WTC11 (cell line): ENCODE measurements around the gene BOD1L1. TPM values are rescaled to one million over a fixed set of nuclear protein-coding genes. Genes with fewer than 3 reads are reported as not detected.

Experiments
- ATAC-seq: fragments of 200-7000 bp; cut with Tn5 transposase; 2 replicates; pipeline ENCODE4 v1.10.0; 2021; ENCODE audit warnings: mild to moderate bottlenecking, moderate library complexity
- CTCF ChIA-PET: fragments of 300-600 bp; sonication (Branson Sonifier 250); formaldehyde crosslinking; loops from one replicate; lab custom pipeline; 2021; ENCODE audit warnings: antibody characterized with exemption; lab: Charles Lee
- POLR2A ChIA-PET: fragments of 350-600 bp; sonication (Branson Sonifier 250); formaldehyde crosslinking; loops from one replicate; lab custom pipeline; 2021; ENCODE audit warnings: antibody characterized with exemption; lab: Charles Lee
- DNase-seq: peaks from one replicate; pipeline ENCODE4 v3.0.0; 2021; ENCODE audit warnings: low spot score
- H3K27ac Mint-ChIP-seq: 2 replicates; pipeline ENCODE4 v1.8.0; 2021; ENCODE audit warnings: mixed read lengths
- H3K27me3 Mint-ChIP-seq: 2 replicates; pipeline ENCODE4 v1.8.0; 2021; ENCODE audit warnings: low read depth, mild to moderate bottlenecking, moderate library complexity, mixed read lengths
- H3K36me3 Mint-ChIP-seq: 2 replicates; pipeline ENCODE4 v1.8.0; 2021; ENCODE audit warnings: mixed read lengths
- H3K4me1 Mint-ChIP-seq: 2 replicates; pipeline ENCODE4 v1.8.0; 2022; ENCODE audit warnings: mixed read lengths
- H3K4me3 Mint-ChIP-seq: 2 replicates; pipeline ENCODE4 v1.8.0; 2021; ENCODE audit warnings: mild to moderate bottlenecking, moderate library complexity, mixed read lengths
- H3K9me3 Mint-ChIP-seq: 2 replicates; pipeline ENCODE4 v1.8.0; 2021; ENCODE audit warnings: mixed read lengths
- ATF6 ChIP-seq: sonication (generic); formaldehyde crosslinking; IDR thresholded peaks from 2 replicates; pipeline ENCODE4 v1.8.1; 2023; ENCODE audit warnings: mild to moderate bottlenecking, missing genetic modification reagents
- CDX4 ChIP-seq: fragments of 250-450 bp; sonication (Bioruptor Pico); IDR thresholded peaks from 2 replicates; pipeline ENCODE4 v1.9.0; 2021; ENCODE audit warnings: moderate library complexity, mild to moderate bottlenecking, inconsistent platforms, borderline replicate concordance
- CREB1 ChIP-seq: sonication (generic); formaldehyde crosslinking; IDR thresholded peaks from 2 replicates; pipeline ENCODE4 v1.8.0; 2023; ENCODE audit warnings: mild to moderate bottlenecking, missing genetic modification reagents
- CREM ChIP-seq: sonication (generic); formaldehyde crosslinking; IDR thresholded peaks from 2 replicates; pipeline ENCODE4 v1.8.1; 2022; ENCODE audit warnings: mild to moderate bottlenecking, missing genetic modification reagents, moderate library complexity
- CTCF ChIP-seq: fragments of 200-600 bp; IDR thresholded peaks from 2 replicates; pipeline ENCODE4 v1.8.0; 2022; ENCODE audit warnings: antibody characterized with exemption
- FOXP1 ChIP-seq: sonication (generic); formaldehyde crosslinking; IDR thresholded peaks from 2 replicates; pipeline ENCODE4 v1.8.0; 2022; ENCODE audit warnings: missing genetic modification reagents, mild to moderate bottlenecking, moderate library complexity, borderline replicate concordance
- IRF2 ChIP-seq: sonication (generic); formaldehyde crosslinking; IDR thresholded peaks from 2 replicates; pipeline ENCODE4 v1.8.0; 2022; ENCODE audit warnings: low read depth, missing genetic modification reagents, borderline replicate concordance
- MAX ChIP-seq: sonication (generic); formaldehyde crosslinking; IDR thresholded peaks from 2 replicates; pipeline ENCODE4 v1.8.0; 2022; ENCODE audit warnings: mild to moderate bottlenecking, missing genetic modification reagents
- MXD4 ChIP-seq: fragments of 250-450 bp; sonication (Bioruptor Pico); IDR thresholded peaks from 2 replicates; pipeline ENCODE4 v1.8.0; 2021; ENCODE audit warnings: mild to moderate bottlenecking, moderate library complexity, borderline replicate concordance
- NFATC4 ChIP-seq: fragments of 250-450 bp; sonication (Bioruptor Pico); IDR thresholded peaks from 2 replicates; pipeline ENCODE4 v1.9.0; 2021; ENCODE audit warnings: mild to moderate bottlenecking
- NFE2L1 ChIP-seq: sonication (generic); formaldehyde crosslinking; IDR thresholded peaks from 2 replicates; pipeline ENCODE4 v1.8.1; 2023; ENCODE audit warnings: missing genetic modification reagents
- NR2C2 ChIP-seq: sonication (generic); formaldehyde crosslinking; IDR thresholded peaks from 2 replicates; pipeline ENCODE4 v1.8.0; 2022; ENCODE audit warnings: mild to moderate bottlenecking, missing genetic modification reagents
- SMAD3 ChIP-seq: sonication (generic); formaldehyde crosslinking; IDR thresholded peaks from 2 replicates; pipeline ENCODE4 v1.8.0; 2022; ENCODE audit warnings: missing genetic modification reagents, mild to moderate bottlenecking, borderline replicate concordance
- SOX15 ChIP-seq: fragments of 250-450 bp; sonication (Bioruptor Pico); IDR thresholded peaks from 2 replicates; pipeline ENCODE4 v1.9.0; 2021; ENCODE audit warnings: mild to moderate bottlenecking
- TEAD1 ChIP-seq: sonication (generic); formaldehyde crosslinking; IDR thresholded peaks from 2 replicates; pipeline ENCODE4 v1.8.0; 2022; ENCODE audit warnings: mild to moderate bottlenecking, missing genetic modification reagents
- ZNF138 ChIP-seq: sonication (generic); formaldehyde crosslinking; conservative IDR thresholded peaks from 2 replicates; pipeline ENCODE4 v1.8.1; 2022; ENCODE audit warnings: mild to moderate bottlenecking, moderate library complexity, missing genetic modification reagents
- ZNF416 ChIP-seq: fragments of 250-450 bp; sonication (Bioruptor Pico); IDR thresholded peaks from 2 replicates; pipeline ENCODE4 v1.9.0; 2021; ENCODE audit warnings: mild to moderate bottlenecking, inconsistent platforms
- ZNF512 ChIP-seq: sonication (generic); formaldehyde crosslinking; IDR thresholded peaks from 2 replicates; pipeline ENCODE4 v1.8.1; 2022; ENCODE audit warnings: missing genetic modification reagents, borderline replicate concordance
- total RNA-seq: library from RNA; stranded (reverse); gene quantifications from 3 replicates; pipeline ENCODE4 v1.2.3, GENCODE V29; 2021

The BOD1L1 gene
- total RNA-seq, 1 experiment from 2014 or later = 43.5 TPM

- H3K27me3 Mint-ChIP-seq = peaks cover 100% of the 10 kb centered on the region
Observed at GRCh38 chr4:13524504-13525243, 102.9 kb downstream of the BOD1L1 start.

GRCh38 chr4:13523591-13524503, 103.7 kb downstream of the BOD1L1 start:
- Mint-ChIP-seq H3K27ac (no peak overlapping the region), H3K4me3 (peak overlapping the region; percentile 62), H3K4me1 (peaks cover 54% of the 10 kb centered on the region), H3K27me3 (peaks cover 92% of the 10 kb centered on the region), H3K36me3 (peaks cover 11% of the 10 kb centered on the region), H3K9me3 (peaks cover 10% of the 10 kb centered on the region)
- ATAC-seq = peak; percentile 3; the same call in 1 of the 2 replicates
- no peak for TF ChIP-seq MXD4 (CRISPR knock-in tag)
- TF ChIP-seq ATF6 (CRISPR knock-in tag) = no peak
- TF ChIP-seq FOXP1 (CRISPR knock-in tag) = no peak
- TF ChIP-seq NR2C2 (CRISPR knock-in tag) = no peak
- TF ChIP-seq ZNF512 (CRISPR knock-in tag) = no peak
- no peak for TF ChIP-seq NFATC4 (CRISPR knock-in tag)
- no peak for TF ChIP-seq MAX (CRISPR knock-in tag)
- no peak for TF ChIP-seq CDX4 (CRISPR knock-in tag)
- no peak for TF ChIP-seq CREM (CRISPR knock-in tag)
- no peak for TF ChIP-seq NFE2L1
- TF ChIP-seq ZNF138 = no peak
- ChIA-PET CTCF (interaction anchor here (1.0 to 6.1 kb wide), 4 partner anchors 10 to 93 kb away, joined by 3 to 69 read pairs (median 6); partner anchors contain the start of gene NKX3-2), POLR2A (interaction anchor here (1.1 to 1.2 kb wide), 2 partner anchors 10 to 40 kb away, joined by 3 to 6 read pairs; partner anchors contain the start of gene RAB28)
- no peak for DNase-seq

More at GRCh38 chr4:13524504-13525243, 102.9 kb downstream of the BOD1L1 start:
- no peak for TF ChIP-seq IRF2
- TF ChIP-seq CREB1 (CRISPR knock-in tag) = no peak
- TF ChIP-seq SOX15 = no peak
- Mint-ChIP-seq H3K4me1 (peaks cover 54% of the 10 kb centered on the region), H3K36me3 (peaks cover 11% of the 10 kb centered on the region), H3K27ac (no peak overlapping the region), H3K9me3 (peaks cover 10% of the 10 kb centered on the region), H3K4me3 (peak overlapping the region; percentile 57)
- ChIA-PET CTCF (interaction anchor here (0.6 to 6.1 kb wide), 4 partner anchors 10 to 737 kb away, joined by 3 to 69 read pairs (median 6); partner anchors contain the start of gene NKX3-2), POLR2A (interaction anchor here (1.1 to 1.4 kb wide), 3 partner anchors 10 to 41 kb away, joined by 3 to 6 read pairs (median 4); partner anchors contain the start of gene RAB28)
- DNase-seq (peak; percentile 62), ATAC-seq (peak; percentile 16)

- Mint-ChIP-seq H3K27me3 (peaks cover 84% of the 10 kb centered on the region), H3K36me3 (peaks cover 11% of the 10 kb centered on the region), H3K4me1 (peaks cover 51% of the 10 kb centered on the region), H3K9me3 (peaks cover 10% of the 10 kb centered on the region), H3K4me3 (peak overlapping the region; percentile 62), H3K27ac (no peak overlapping the region)
- POLR2A ChIA-PET = no interaction called here
- DNase-seq (no peak), ATAC-seq (peak; percentile 19)
- no peak for TF ChIP-seq TEAD1
- TF ChIP-seq SMAD3 = no peak
- TF ChIP-seq CTCF = no peak
- TF ChIP-seq FOXP1 (CRISPR knock-in tag) = no peak
- TF ChIP-seq ZNF416 (CRISPR knock-in tag) = no peak
- peak; percentile 47; the same call in 1 of the 2 replicates for TF ChIP-seq MAX (CRISPR knock-in tag)
- CTCF ChIA-PET = interaction anchor here (1.0 to 6.1 kb wide), 3 partner anchors 11 to 92 kb away, joined by 3 to 69 read pairs (median 4); partner anchors contain the start of gene NKX3-2
Observed at GRCh38 chr4:13523105-13523477, 104.4 kb downstream of the BOD1L1 start.
